SK-N-SH (cell line): ENCODE results near the gene CYP46A1. TPM values are rescaled to one million over a fixed set of nuclear protein-coding genes. Genes with fewer than 3 reads are reported as not detected.

ENCODE experiments used
- CTCF ChIA-PET: fragments of 300-600, 350-600 bp; formaldehyde crosslinking; extraction: SDS; loops from one replicate; lab custom pipeline; 2021; lab: Yijun Ruan, JAX
- POLR2A ChIA-PET: fragments of 350-600 bp; sonication (Branson Sonifier 250); formaldehyde crosslinking; extraction: SDS; loops from one replicate; lab custom pipeline; 2020; ENCODE audit warnings: antibody characterized with exemption, inconsistent platforms; lab: Yijun Ruan, JAX
- DNase-seq: peaks from one replicate; pipeline ENCODE4 v3.0.0; 2012
- H2AFZ ChIP-seq: fragments of 200-600 bp; sonication (generic); 2 replicates; pipeline ENCODE4 v1.8.1; 2016; ENCODE audit warnings: antibody characterized with exemption, mild to moderate bottlenecking, low read depth
- H3F3A ChIP-seq: fragments of 200-600 bp; sonication (generic); replicated peaks from 2 replicates; pipeline ENCODE3; 2016; ENCODE audit warnings: antibody characterized with exemption, mild to moderate bottlenecking; ENCODE audit not compliant: insufficient read depth
- H3K27ac ChIP-seq, 2 experiments: fragments of 200-500 bp in 1 of 2; fragments of 200-600 bp in 1 of 2; sonication (Bioruptor generic) in 1 of 2; sonication (generic), shearing (Covaris generic) in 1 of 2; 2 replicates each; pipeline versions ENCODE4 v1.5.1 to v1.6.1; 2014 to 2016; ENCODE audit warnings: low read depth in 2 of 2, inconsistent platforms in 1 of 2, low read length in 1 of 2, mild to moderate bottlenecking in 1 of 2, mixed read lengths in 1 of 2
- H3K27me3 ChIP-seq: fragments of 200-600 bp; sonication (generic), shearing (Covaris generic); 2 replicates; pipeline ENCODE4 v1.6.1; 2016; ENCODE audit warnings: mixed run types; ENCODE audit not compliant: insufficient read depth
- H3K36me3 ChIP-seq, 2 experiments: fragments of 200-500 bp in 1 of 2; fragments of 200-600 bp in 1 of 2; sonication (Bioruptor generic) in 1 of 2; sonication (generic) in 1 of 2; replicated peaks in 1 of 2; 2 replicates each; pipeline versions ENCODE3 to v1.5.1; 2014 to 2016; ENCODE audit warnings: low read length in 1 of 2, mild to moderate bottlenecking in 1 of 2; ENCODE audit not compliant: insufficient read depth in 2 of 2, control insufficient read depth in 1 of 2
- H3K4me1 ChIP-seq, 2 experiments: fragments of 200-500 bp in 1 of 2; fragments of 200-600 bp in 1 of 2; sonication (Bioruptor generic) in 1 of 2; sonication (generic), shearing (Covaris generic) in 1 of 2; 2 replicates each; pipeline versions ENCODE4 v1.5.1 to v1.6.1; 2014 to 2016; ENCODE audit warnings: low read depth in 1 of 2, low read length in 1 of 2, mixed run types in 1 of 2; ENCODE audit not compliant: insufficient read depth in 2 of 2, control insufficient read depth in 1 of 2
- H3K4me2 ChIP-seq: fragments of 200-600 bp; sonication (generic), shearing (Covaris generic); 2 replicates; pipeline ENCODE4 v1.6.1; 2017; ENCODE audit warnings: mixed run types
- H3K4me3 ChIP-seq, 2 experiments: fragments of 200-500 bp in 1 of 2; fragments of 200-600 bp in 1 of 2; sonication (Bioruptor generic) in 1 of 2; sonication (generic), shearing (Covaris generic) in 1 of 2; 2 replicates each; pipeline versions ENCODE4 v1.5.1 to v1.8.1; 2014 to 2016; ENCODE audit warnings: low read depth in 2 of 2, inconsistent platforms in 1 of 2, low read length in 1 of 2, mild to moderate bottlenecking in 1 of 2, mixed read lengths in 1 of 2, moderate library complexity in 1 of 2
- H3K79me2 ChIP-seq: fragments of 200-600 bp; sonication (generic); 2 replicates; pipeline ENCODE4 v1.8.1; 2017; ENCODE audit warnings: mild to moderate bottlenecking; ENCODE audit not compliant: insufficient read depth
- H3K9ac ChIP-seq: fragments of 200-600 bp; sonication (generic); 2 replicates; pipeline ENCODE4 v1.6.1; 2017; ENCODE audit warnings: mixed run types
- H3K9me2 ChIP-seq: fragments of 200-600 bp; sonication (generic); 2 replicates; pipeline ENCODE4 v1.6.1; 2017; ENCODE audit warnings: mixed run types
- H3K9me3 ChIP-seq: fragments of 200-600 bp; sonication (generic); 2 replicates; pipeline ENCODE4 v1.6.1; 2017; ENCODE audit warnings: mixed run types, mild to moderate bottlenecking, moderate library complexity
- H4K20me1 ChIP-seq: fragments of 200-600 bp; sonication (generic); 2 replicates; pipeline ENCODE4 v1.6.1; 2017; ENCODE audit warnings: mild to moderate bottlenecking, mixed run types; ENCODE audit not compliant: insufficient read depth
- ELF1 ChIP-seq: IDR thresholded peaks from 2 replicates; pipeline ENCODE4 v1.4.0; 2012
- EP300 ChIP-seq, 2 experiments: IDR thresholded peaks; 2 replicates each; pipeline versions ENCODE4 v1.4.0 to v1.6.1; 2012; ENCODE audit warnings: borderline replicate concordance in 1 of 2, low read depth in 1 of 2, low read length in 1 of 2
- FOXJ3 ChIP-seq: sonication (generic); formaldehyde crosslinking; IDR thresholded peaks from 2 replicates; pipeline ENCODE4 v1.5.1; 2020; ENCODE audit warnings: mild to moderate bottlenecking, missing genetic modification reagents
- FOXM1 ChIP-seq: IDR thresholded peaks from 2 replicates; pipeline ENCODE4 v1.4.0; 2012; ENCODE audit warnings: low read depth, mild to moderate bottlenecking
- GABPA ChIP-seq: IDR thresholded peaks from 2 replicates; pipeline ENCODE4 v1.4.0; 2012; ENCODE audit warnings: low read depth, mild to moderate bottlenecking
- GATA2 ChIP-seq: sonication (generic); formaldehyde crosslinking; IDR thresholded peaks from 2 replicates; pipeline ENCODE4 v1.5.0; 2020; ENCODE audit warnings: mild to moderate bottlenecking, missing genetic modification reagents
- MEF2A ChIP-seq: IDR thresholded peaks from 2 replicates; pipeline ENCODE4 v1.4.0; 2012; ENCODE audit warnings: low read depth, borderline replicate concordance
- NRF1 ChIP-seq: IDR thresholded peaks from 2 replicates; pipeline ENCODE4 v1.6.1; 2012; ENCODE audit warnings: low read depth, mild to moderate bottlenecking, low read length
- POLR2AphosphoS5 ChIP-seq: IDR thresholded peaks from 2 replicates; pipeline ENCODE4 v1.6.1; 2012; ENCODE audit warnings: low read depth, low read length
- RFX5 ChIP-seq: IDR thresholded peaks from 2 replicates; pipeline ENCODE4 v1.6.1; 2012; ENCODE audit warnings: mild to moderate bottlenecking, improper control_type of control experiment, low read length
- SMC3 ChIP-seq: IDR thresholded peaks from 2 replicates; pipeline ENCODE4 v1.6.1; 2012; ENCODE audit warnings: low read depth, low read length, improper control_type of control experiment
- TAF1 ChIP-seq: IDR thresholded peaks from 2 replicates; pipeline ENCODE4 v1.6.1; 2012; ENCODE audit warnings: low read depth, mild to moderate bottlenecking, low read length, moderate library complexity, borderline replicate concordance
- TCF12 ChIP-seq: IDR thresholded peaks from 2 replicates; pipeline ENCODE4 v1.4.0; 2012
- WGBS: methylation state at CpG from one replicate; pipeline ENCODE4 v1.1.6; 2017; ENCODE audit warnings: low lambda C conversion rate; 5-methylcytosine and 5-hydroxymethylcytosine counted together
- polyA plus RNA-seq, 3 experiments: library from polyadenylated mRNA; depleted of rRNA; stranded (reverse); fragments of >200 nt; gene quantifications; 2 replicates each; pipeline ENCODE4 v1.2.3, GENCODE V29; 2012
- TF ChIP-seq, protein P1 (sequence below): IDR thresholded peaks from 2 replicates; pipeline ENCODE4; 2012
- TF ChIP-seq, protein P2 (sequence below): fragments of 200-600 bp; sonication (generic); IDR thresholded peaks from 2 replicates; pipeline ENCODE4 v1.6.1; 2017; ENCODE audit warnings: antibody characterized with exemption, mild to moderate bottlenecking, moderate library complexity
- TF ChIP-seq, protein P3 (sequence below): IDR thresholded peaks from 2 replicates; pipeline ENCODE4 v1.4.0; 2012; ENCODE audit warnings: low read depth, borderline replicate concordance
- TF ChIP-seq, protein P4 (sequence below): IDR thresholded peaks from 2 replicates; pipeline ENCODE4 v1.4.0; 2012; ENCODE audit warnings: low read depth

CYP46A1 gene
- polyA plus RNA-seq, 1 of the 3 experiments (the other 2 are of a cell fraction) = 0.30 TPM

DNA sequence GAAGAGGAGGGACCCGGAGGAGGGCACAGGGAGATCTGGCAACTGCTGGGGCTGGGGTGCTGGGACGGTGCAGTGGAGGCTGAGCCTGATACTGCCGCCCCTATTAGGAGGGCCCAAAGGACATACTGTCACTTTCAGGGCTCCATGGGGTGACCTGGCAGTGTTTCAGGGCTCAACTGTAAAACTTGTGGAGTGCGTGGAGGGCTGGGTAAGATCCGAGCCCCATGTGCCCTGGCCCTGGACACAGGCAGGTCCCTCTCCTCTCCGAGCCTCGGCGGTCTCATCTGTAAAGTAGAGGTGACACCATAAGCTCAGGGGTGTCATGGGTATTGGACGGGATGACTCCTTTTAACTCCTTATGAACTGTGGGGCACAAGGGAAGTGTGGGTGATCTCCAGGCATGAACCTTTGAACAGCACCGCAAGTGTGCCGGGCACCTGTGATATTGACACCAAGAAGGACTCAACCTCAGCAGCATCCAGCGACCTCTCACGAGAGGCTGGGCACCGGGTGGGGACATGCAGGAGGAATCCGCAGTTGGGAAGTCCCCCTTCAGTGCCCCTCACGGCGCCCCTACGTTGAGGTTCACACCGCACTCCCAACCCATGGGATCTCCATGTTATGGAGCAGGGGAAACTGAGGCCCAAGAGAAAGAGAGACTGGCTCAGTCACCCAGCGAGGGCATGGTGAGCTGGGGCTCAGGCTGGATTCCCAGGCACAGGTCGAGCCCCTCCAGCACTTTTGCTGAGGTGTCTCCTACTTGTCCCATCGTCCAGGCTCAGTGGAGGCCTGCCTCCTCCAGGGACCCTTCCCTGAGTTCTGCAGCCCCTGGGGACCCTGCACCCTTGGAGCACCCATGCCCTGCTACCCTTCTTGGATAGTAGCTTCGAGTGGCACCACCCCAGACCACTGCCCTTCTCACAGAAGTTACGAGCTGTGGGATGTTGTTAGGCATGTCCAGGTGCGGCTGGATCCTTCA lies 58.7 kb downstream of the CYP46A1 start:
- CTCF ChIA-PET = interaction anchor here (0.8 to 1.2 kb wide), 4 partner anchors 24 to 144 kb away, joined by 3 to 4 read pairs (median 3); no protein-coding TSS in a partner anchor
- H3K36me3 ChIP-seq = no peaks in the 10 kb centered on the region

More for the DNA sequence above, 58.7 kb downstream of the CYP46A1 start:
- Histone ChIP-seq H3K79me2 (no peaks in the 10 kb centered on the region), H3K4me3 (no peak overlapping the region), H3K9me3 (no peaks in the 10 kb centered on the region), H3K4me1 (no peaks in the 10 kb centered on the region; a peak in 1 of 4 replicates), H4K20me1 (no peaks in the 10 kb centered on the region), H3K27me3 (no peaks in the 10 kb centered on the region), H2AFZ (no peak overlapping the region), H3K9me2 (no peaks in the 10 kb centered on the region), H3F3A (no peaks in the 10 kb centered on the region), H3K9ac (no peak overlapping the region), H3K27ac (no peak overlapping the region)
- POLR2A ChIA-PET = no interaction called here
- WGBS = 85% methylated on average over 17 of the region's 25 CpGs
- no peak for TF ChIP-seq GATA2 (CRISPR knock-in tag)
- no peak for TF ChIP-seq POLR2AphosphoS5
- no peak for TF ChIP-seq TAF1
- no peak for TF ChIP-seq EP300 (IDR thresholded peaks at IDR 0.05; ENCODE audit: borderline replicate concordance in 1 of 2, low read depth in 1 of 2, low read length in 1 of 2)
- TF ChIP-seq, protein P1, sequence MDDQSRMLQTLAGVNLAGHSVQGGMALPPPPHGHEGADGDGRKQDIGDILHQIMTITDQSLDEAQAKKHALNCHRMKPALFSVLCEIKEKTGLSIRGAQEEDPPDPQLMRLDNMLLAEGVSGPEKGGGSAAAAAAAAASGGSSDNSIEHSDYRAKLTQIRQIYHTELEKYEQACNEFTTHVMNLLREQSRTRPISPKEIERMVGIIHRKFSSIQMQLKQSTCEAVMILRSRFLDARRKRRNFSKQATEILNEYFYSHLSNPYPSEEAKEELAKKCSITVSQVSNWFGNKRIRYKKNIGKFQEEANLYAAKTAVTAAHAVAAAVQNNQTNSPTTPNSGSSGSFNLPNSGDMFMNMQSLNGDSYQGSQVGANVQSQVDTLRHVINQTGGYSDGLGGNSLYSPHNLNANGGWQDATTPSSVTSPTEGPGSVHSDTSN = no peak
- TF ChIP-seq, protein P2, sequence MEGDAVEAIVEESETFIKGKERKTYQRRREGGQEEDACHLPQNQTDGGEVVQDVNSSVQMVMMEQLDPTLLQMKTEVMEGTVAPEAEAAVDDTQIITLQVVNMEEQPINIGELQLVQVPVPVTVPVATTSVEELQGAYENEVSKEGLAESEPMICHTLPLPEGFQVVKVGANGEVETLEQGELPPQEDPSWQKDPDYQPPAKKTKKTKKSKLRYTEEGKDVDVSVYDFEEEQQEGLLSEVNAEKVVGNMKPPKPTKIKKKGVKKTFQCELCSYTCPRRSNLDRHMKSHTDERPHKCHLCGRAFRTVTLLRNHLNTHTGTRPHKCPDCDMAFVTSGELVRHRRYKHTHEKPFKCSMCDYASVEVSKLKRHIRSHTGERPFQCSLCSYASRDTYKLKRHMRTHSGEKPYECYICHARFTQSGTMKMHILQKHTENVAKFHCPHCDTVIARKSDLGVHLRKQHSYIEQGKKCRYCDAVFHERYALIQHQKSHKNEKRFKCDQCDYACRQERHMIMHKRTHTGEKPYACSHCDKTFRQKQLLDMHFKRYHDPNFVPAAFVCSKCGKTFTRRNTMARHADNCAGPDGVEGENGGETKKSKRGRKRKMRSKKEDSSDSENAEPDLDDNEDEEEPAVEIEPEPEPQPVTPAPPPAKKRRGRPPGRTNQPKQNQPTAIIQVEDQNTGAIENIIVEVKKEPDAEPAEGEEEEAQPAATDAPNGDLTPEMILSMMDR = no peak
- TF ChIP-seq, protein P3, sequence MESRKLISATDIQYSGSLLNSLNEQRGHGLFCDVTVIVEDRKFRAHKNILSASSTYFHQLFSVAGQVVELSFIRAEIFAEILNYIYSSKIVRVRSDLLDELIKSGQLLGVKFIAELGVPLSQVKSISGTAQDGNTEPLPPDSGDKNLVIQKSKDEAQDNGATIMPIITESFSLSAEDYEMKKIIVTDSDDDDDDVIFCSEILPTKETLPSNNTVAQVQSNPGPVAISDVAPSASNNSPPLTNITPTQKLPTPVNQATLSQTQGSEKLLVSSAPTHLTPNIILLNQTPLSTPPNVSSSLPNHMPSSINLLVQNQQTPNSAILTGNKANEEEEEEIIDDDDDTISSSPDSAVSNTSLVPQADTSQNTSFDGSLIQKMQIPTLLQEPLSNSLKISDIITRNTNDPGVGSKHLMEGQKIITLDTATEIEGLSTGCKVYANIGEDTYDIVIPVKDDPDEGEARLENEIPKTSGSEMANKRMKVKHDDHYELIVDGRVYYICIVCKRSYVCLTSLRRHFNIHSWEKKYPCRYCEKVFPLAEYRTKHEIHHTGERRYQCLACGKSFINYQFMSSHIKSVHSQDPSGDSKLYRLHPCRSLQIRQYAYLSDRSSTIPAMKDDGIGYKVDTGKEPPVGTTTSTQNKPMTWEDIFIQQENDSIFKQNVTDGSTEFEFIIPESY = no peak
- TF ChIP-seq ELF1 = no peak
- no peak for TF ChIP-seq FOXJ3
- TF ChIP-seq SMC3 = no peak
- no peak for TF ChIP-seq RFX5
- no peak for TF ChIP-seq NRF1
- TF ChIP-seq, protein P4, sequence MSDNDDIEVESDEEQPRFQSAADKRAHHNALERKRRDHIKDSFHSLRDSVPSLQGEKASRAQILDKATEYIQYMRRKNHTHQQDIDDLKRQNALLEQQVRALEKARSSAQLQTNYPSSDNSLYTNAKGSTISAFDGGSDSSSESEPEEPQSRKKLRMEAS = no peak
- no peak for TF ChIP-seq MEF2A
- TF ChIP-seq TCF12 = no peak
- no peak for TF ChIP-seq FOXM1
- TF ChIP-seq GABPA = no peak
- TF ChIP-seq, all 33 proteins: peak for 0
- no peak overlapping the region for H3K4me2 ChIP-seq
- no peak for DNase-seq
